Lower lobe of right lung (tissue), 2 donors: ENCODE data around the gene SNAPIN. TPM values are rescaled to one million over a fixed set of nuclear protein-coding genes. Genes with fewer than 3 reads are reported as not detected.
A peak's percentile ranks its signal among the peaks of the same experiment; 100 is the strongest.

Experiments
- ATAC-seq, 2 donors: fragments of 200-7000 bp; cut with Tn5 transposase; one replicate each; pipeline ENCODE4 v1.9.1; 2020 to 2022; ENCODE audit warnings: mild to moderate bottlenecking in 2 of 2, moderate library complexity in 2 of 2
- DNase-seq: peaks from one replicate; pipeline ENCODE4 v3.0.0-alpha.2; 2020
- H3K27ac ChIP-seq: fragments of 200-600 bp; one replicate; pipeline ENCODE4 v1.8.0; 2022
- H3K27me3 ChIP-seq: fragments of 200-600 bp; one replicate; pipeline ENCODE4 v1.8.0; 2022; ENCODE audit warnings: low read depth
- H3K36me3 ChIP-seq: fragments of 200-600 bp; one replicate; pipeline ENCODE4 v1.8.0; 2022; ENCODE audit warnings: mild to moderate bottlenecking
- H3K4me1 ChIP-seq: fragments of 200-600 bp; one replicate; pipeline ENCODE4 v1.8.0; 2022
- H3K4me3 ChIP-seq: fragments of 200-600 bp; one replicate; pipeline ENCODE4 v1.8.0; 2022; ENCODE audit warnings: mild to moderate bottlenecking
- H3K9me3 ChIP-seq: fragments of 200-600 bp; one replicate; pipeline ENCODE4 v1.8.0; 2022
- intact Hi-C: fragments of 100-400 bp; cut with DNase I; formaldehyde crosslinking; loops from one replicate; pipeline ENCODE4 v1.11.0; 2022
- total RNA-seq: library from RNA; stranded (reverse); fragmentation: NEBNext Ultra II Directional; extraction: Animal tissue kit (Norgen Biotek cat#: 25700); gene quantifications from one replicate; pipeline ENCODE4 v1.2.1, GENCODE V29; 2021
- TF ChIP-seq, protein P1 (sequence below): fragments of 200-600 bp; IDR thresholded peaks from one replicate; pipeline ENCODE4 v1.8.0; 2022; ENCODE audit warnings: antibody characterized with exemption, mild to moderate bottlenecking
- donor health status: DM: no; HTN: yes; CAD: no; lungs with severe emphysema.

The SNAPIN gene
- total RNA-seq, 1 donor from 2014 or later, result 40.2 TPM

DNA sequence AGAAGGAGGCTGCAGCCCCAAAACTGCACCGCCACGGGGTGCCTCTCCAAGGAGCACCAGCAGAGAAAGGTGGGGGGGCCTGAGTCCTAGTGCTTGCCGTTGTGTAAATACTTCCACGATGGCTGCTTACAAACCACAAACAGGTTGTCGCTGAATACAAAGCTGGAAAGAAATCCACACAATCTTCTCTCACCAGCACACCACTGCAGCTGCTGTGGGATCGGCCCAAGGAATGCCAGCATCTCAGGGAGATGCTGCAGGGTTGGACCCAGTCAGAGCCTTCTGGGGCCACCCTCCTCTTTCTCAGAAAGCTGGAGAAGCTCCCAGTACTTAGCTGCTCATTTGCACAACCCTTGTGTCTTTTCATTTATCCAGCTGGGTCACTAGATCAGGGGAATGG lies 39.3 kb upstream of the SNAPIN start:
- Histone ChIP-seq H3K36me3 (peaks cover 35% of the 10 kb centered on the region), H3K27me3 (no peaks in the 10 kb centered on the region), H3K4me1 (peaks cover 30% of the 10 kb centered on the region), H3K9me3 (no peaks in the 10 kb centered on the region), H3K27ac (no peak overlapping the region), H3K4me3 (no peak overlapping the region)
- intact Hi-C loops, result no loop called here
- DNase-seq, result no peak
- no peak for ATAC-seq
- TF ChIP-seq, protein P1, sequence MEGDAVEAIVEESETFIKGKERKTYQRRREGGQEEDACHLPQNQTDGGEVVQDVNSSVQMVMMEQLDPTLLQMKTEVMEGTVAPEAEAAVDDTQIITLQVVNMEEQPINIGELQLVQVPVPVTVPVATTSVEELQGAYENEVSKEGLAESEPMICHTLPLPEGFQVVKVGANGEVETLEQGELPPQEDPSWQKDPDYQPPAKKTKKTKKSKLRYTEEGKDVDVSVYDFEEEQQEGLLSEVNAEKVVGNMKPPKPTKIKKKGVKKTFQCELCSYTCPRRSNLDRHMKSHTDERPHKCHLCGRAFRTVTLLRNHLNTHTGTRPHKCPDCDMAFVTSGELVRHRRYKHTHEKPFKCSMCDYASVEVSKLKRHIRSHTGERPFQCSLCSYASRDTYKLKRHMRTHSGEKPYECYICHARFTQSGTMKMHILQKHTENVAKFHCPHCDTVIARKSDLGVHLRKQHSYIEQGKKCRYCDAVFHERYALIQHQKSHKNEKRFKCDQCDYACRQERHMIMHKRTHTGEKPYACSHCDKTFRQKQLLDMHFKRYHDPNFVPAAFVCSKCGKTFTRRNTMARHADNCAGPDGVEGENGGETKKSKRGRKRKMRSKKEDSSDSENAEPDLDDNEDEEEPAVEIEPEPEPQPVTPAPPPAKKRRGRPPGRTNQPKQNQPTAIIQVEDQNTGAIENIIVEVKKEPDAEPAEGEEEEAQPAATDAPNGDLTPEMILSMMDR, result no peak

DNA sequence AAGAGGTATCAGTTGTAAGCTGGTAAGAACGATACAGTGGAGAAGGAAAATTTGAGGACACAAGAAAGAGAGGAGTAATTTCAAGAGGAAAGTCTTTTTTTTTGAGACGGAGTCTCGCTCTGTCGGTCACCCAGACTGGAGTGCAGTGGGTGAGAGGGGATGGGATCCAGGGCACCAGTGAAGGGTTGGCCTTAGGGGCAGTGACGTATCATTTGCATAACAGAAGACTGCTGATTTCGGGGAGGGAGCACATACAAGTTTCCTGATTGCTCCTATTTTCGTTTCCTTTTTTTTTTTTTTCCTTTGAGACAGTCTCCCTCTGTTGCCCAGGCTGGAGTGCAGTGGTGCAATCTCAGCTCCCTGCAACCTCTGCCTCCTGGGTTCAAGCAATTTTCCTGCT lies 35.4 kb upstream of the SNAPIN start:
- peak overlapping the region; percentile 7 for H3K27ac ChIP-seq
- no peak for DNase-seq
- H3K4me1 ChIP-seq, result peaks cover 48% of the 10 kb centered on the region
- H3K9me3 ChIP-seq, result no peaks in the 10 kb centered on the region
- intact Hi-C loops, result no loop called here
- peaks cover 41% of the 10 kb centered on the region for H3K36me3 ChIP-seq
- H3K4me3 ChIP-seq, result no peak overlapping the region
- peak; percentile 50 to 62 for ATAC-seq
- no peaks in the 10 kb centered on the region for H3K27me3 ChIP-seq
- TF ChIP-seq, protein P1, result no peak

DNA sequence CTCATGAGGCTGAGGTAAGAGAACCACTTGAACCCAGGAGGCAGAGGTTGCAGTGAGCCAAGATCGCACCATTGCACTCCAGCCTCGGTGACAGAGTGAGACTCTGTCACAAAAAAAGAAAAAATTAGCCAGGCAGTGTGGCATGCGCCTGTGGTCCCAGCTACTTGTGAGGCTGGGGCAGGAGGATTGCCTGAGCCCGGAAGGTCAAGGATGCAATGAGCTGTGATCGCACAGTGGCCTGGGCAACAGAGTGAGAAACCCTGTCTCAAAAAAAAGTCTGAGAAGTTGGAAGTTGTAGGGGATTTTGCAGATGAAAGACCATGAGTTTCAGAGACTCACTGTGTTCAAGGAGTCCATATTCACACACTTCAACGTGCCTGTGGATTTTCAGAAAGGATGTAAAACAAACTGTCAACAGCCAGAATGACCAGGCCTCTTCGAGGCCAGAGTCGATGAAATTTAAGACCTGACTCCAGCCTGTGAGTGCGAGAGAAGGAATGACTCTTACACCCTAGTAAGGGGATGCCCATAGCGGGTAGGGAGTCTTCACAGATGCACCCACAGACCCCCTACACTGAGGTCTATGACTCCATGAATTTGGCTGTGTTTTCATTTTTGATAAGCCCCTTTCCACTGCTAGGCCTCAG lies 33.4 kb upstream of the SNAPIN start:
- intact Hi-C loops, result no loop called here
- Histone ChIP-seq H3K27ac (peak overlapping the region; percentile 18), H3K27me3 (no peaks in the 10 kb centered on the region), H3K9me3 (no peaks in the 10 kb centered on the region), H3K4me1 (peaks cover 55% of the 10 kb centered on the region), H3K4me3 (peak overlapping the region; percentile 57), H3K36me3 (peaks cover 22% of the 10 kb centered on the region)
- TF ChIP-seq, protein P1, result no peak
- no peak for DNase-seq
- ATAC-seq, result no peak

DNA sequence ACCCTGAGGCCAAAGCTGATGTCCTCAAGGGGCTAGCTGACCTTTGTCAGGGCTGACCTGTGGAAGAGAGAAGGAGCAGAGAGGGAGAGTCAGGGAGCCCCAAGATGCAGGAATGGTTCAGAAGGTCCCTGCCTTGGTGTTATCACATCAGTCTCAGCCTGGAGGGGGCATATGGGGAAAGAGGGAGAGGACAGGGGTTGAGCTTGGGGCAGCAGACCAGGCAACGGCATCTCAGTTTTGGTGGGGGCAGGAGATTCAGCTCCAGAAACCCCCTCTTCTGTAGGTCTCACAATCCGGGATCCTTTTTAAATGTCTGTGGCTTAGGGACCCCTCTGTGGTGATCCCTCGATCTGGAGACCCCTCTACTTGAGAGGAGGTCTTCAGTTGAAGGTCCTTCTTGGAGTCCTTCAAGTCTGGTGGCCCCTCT lies 32.0 kb upstream of the SNAPIN start:
- Histone ChIP-seq H3K36me3 (peaks cover 16% of the 10 kb centered on the region), H3K4me1 (peaks cover 64% of the 10 kb centered on the region), H3K9me3 (no peaks in the 10 kb centered on the region), H3K27ac (peak overlapping the region; percentile 88), H3K27me3 (no peaks in the 10 kb centered on the region), H3K4me3 (peak overlapping the region; percentile 57)
- intact Hi-C loops, result no loop called here
- no peak for DNase-seq
- TF ChIP-seq, protein P1, result no peak
- no peak for ATAC-seq

DNA sequence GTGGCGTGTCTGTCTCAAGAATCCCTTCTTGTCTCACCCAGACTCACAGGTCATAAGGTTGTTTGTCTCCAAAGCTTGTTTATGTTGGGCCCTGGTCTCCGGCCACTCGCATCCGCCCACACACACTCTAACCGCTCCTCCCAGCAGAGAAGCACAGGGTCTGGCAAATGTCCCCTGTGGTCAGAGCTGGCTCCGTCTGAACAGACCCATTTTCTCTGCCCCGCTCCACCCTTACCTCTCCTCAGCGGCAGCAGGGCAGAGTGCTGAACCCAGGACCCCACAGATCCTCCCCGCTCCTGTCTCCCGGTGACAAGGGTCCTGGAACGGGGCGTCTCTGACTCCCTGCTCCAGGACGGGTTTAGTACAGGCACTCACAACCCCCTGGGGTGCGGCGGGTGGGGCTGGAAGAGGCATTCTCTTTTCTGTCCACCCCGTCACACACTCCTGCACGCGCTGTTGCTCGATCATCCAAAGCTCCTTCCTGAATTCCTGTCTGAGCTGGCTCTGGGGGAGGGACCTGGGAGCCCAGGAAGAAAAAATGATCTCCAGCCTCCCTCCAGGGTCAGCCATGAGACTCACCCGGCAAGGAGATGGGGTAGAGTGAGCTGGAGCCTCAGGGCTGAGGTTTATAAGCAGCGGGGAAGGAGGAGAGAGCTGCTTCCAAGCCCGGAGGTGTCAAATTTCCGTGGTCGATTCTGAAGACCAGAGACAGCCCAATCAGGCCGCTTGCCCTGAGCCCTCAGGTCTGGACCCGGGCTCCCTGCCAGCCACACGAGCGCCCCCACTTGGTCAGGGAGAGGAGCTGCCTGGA lies 31.4 kb upstream of the SNAPIN start, which contains the start of gene S100A13:
Gene S100A13, minus strand, starts transcription at position 602 of the 811 bp plus-strand sequence. CDS start 1,033 bp downstream, outside the sequence.
- TF ChIP-seq, protein P1, result peak; percentile 65
- H3K27ac ChIP-seq, result peak within 1 kb of the TSS; percentile 88
- H3K36me3 ChIP-seq, result peaks cover 15% of the 10 kb centered on the region
- intact Hi-C loops, result no loop called here
- ATAC-seq (peak; percentile 79 to 87), DNase-seq (peak; percentile 82)
- peaks cover 64% of the 10 kb centered on the region for H3K4me1 ChIP-seq
- H3K27me3 ChIP-seq, result no peaks in the 10 kb centered on the region
- no peaks in the 10 kb centered on the region for H3K9me3 ChIP-seq
- H3K4me3 ChIP-seq, result peak within 1 kb of the TSS; percentile 57
